Cerebellar nuclear complex (tissue), 1 donor: ENCODE results near the gene PRKD2.

Experiments used
- DNase-seq, 2 experiments: peaks; one replicate each; lab custom pipeline; 2025; lab: John Stamatoyannopoulos, UW

The PRKD2 gene

DNA sequence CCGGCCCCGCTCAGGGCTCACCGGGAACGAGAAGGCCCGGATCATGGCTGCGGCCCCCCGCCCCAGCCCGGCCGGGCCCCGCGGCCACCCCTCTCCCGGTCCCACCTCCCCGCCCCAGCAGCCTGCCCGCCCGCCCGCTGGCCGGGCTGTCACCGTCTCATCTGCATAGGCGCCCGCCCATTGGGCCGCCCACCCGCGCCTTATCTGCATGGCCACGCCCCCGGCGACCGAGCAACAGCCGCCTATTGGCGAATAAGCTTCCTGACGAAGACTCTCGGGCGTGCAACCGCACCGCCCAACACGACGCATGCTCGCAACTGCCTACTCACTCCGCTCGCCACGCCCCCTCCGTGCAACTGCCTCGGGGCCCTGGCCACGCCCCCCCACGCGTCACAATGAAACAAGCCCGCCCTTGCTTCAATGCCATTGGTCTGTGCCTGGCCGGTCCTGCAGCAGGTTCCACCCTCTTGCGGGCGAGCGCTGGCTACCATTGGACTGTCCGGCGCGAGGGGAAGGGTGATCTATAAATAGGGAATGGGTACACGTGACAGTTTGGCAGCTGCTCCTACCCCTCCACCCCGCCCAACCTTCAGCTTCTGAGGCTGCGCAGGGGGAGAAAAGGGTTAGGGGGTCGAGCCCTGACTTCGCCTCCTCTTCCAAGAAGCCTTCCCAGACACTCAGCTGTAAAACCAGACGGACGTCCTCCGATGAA lies 55.7 kb downstream of the PRKD2 start, which contains the start of gene DACT3:
Gene DACT3, minus strand, starts transcription at position 163 of the 712 bp plus-strand sequence. Its CDS starts 118 bp downstream, at position 45.
- DNase-seq = peak; percentile 100

DNA sequence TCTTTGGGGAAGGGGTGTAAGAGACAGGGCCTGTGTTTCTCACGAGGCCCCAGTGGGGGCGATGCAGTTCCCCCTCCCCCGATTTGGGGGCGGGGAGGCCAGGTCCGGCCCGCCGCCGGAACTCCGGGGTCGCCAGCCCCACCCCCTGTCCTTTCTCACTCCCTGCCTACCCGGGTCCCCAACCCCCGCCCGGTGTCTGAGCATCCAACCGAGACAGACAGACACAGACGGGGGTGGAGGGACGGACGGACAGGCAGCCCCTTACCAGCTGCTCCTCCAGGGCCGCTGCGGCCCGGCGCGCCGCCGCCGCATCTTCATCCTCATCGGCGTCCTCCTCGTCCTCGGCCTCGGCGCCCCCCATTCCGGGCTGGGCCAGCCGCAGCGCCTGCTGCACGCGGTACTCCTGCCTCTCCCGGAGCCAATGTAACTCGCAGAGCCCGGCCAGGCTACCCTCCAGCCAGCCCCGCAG lies 56.3 kb downstream of the PRKD2 start:
- DNase-seq = no peak

DNA sequence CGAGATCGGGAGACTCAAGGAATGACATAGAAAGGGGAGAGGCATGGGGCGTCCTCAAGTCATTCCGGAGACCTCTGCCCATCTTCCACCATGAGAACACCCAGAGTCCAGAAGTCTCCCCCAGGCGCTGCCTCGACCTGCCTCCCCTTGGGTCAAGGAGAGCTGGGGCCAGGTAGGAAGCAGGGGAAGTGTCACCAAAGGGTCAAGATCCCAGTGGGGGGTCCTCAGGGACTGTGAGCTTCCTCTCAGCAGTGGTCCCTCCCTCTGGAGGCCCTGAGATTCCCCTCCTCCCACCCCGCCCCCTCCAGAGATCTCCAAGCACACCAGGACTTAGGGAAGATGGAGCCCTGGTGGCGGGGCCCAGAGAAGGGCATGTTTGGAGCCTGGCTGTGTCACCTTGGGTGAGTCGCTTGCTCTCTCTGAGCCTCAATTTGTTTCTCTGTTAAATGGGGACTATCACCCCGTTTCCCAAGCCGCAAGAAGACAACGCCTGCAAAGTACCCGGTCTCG lies 56.9 kb downstream of the PRKD2 start:
- no peak for DNase-seq

DNA sequence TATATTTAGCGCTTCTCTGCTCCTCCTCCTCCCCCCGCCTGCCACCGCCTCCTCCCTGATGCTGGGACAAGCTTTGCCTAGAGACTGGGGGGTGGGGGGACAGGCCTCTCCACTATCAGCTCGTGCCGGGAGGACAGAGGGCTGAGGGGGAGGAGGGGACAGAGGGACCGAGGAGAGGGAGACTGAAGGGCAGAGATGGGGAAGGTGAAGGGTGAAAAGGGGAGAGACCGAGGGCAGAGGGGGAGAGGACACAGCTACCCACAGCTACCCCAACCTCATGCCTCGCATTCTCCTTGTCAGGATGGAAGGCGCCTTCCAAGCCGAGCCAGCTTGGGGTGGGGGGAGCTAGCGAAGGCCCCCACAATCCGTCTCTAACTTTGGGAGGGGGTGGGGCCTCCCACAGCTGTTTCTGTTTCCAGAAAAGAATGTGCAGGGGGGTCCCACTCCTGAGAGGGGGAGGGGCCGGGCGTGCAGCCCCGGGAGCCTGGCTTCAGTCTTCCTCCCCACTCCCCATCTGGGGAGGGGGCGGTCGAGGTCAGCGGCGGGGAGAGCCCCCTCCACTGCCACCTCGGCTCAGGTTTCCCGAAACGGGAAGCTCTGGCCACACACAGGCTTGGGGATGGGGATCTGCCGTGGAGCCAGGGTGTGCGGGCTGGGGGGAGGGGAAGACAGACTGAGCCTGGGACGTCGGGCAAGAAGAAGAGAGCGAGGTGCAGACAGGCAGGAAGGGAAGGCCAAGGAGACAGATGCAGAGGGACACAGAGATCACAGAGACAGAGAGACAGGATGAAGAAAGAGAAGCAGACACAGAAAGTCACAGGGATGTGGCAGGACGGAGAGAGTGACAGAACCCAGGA lies 57.5 kb downstream of the PRKD2 start:
- DNase-seq = no peak

DNA sequence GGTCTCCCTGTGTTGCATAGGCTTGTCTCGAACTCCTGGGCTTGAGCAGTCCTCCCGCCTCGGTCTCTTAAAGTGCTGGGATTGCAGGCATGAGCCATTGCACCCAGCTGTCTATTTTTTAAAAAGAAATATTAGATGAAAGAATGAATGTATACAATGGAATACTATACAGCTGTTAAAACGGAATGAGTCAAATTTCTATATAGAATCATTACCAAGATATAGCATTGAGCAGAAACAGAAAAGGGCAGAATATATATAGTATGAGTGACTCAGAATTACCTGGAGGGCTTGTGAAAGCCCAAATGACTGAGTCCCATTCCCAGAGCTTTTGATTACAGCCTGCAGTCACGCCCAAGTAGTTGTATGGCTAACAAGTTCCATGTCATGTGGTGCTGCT lies 60.4 kb downstream of the PRKD2 start:
- DNase-seq = no peak

DNA sequence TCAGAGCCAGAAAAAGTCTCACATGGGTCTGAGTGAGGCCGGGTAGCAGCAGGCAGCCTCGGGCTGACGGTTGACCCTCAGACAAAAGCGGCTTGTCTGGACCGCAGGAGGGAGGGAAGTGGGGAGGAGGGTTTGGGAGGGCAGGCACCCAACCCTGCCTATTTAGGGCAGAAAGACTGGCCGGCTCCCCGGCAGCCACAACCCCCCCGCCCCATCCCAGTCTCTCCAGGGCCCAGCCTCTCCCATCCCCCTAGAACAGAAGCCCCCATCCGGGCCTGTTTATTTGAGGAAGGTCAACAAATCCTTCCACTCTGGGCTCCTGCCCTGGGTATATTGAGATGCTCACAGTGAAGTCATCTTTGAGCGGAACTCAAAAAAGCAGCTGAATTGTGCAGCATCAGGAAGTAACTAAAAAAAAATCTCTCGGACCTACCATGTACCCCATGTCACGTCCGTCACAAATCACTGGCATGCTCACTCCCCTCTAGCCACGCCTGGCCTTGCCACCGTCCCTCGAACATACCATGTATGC lies 62.2 kb downstream of the PRKD2 start:
- DNase-seq = no peak

DNA sequence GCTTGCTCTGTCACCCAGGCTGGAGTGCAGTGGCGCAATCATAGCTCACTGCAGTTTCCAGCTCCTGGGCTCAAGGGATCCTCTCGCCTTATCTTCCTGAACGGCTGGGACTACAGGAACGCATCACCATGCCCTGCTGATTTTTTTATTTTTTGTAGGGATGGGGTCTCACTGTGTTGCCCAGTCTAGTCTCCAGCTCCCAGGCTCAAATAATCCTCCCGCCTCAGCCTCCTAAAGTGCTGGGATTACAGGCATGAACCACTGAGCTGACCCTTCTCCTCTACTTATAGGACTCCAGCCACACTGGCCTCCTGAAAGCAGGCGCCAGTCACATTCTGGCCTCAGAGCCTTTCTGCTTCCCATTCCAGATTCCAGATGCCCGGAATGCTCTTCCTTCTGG lies 66.5 kb downstream of the PRKD2 start:
- DNase-seq = no peak

DNA sequence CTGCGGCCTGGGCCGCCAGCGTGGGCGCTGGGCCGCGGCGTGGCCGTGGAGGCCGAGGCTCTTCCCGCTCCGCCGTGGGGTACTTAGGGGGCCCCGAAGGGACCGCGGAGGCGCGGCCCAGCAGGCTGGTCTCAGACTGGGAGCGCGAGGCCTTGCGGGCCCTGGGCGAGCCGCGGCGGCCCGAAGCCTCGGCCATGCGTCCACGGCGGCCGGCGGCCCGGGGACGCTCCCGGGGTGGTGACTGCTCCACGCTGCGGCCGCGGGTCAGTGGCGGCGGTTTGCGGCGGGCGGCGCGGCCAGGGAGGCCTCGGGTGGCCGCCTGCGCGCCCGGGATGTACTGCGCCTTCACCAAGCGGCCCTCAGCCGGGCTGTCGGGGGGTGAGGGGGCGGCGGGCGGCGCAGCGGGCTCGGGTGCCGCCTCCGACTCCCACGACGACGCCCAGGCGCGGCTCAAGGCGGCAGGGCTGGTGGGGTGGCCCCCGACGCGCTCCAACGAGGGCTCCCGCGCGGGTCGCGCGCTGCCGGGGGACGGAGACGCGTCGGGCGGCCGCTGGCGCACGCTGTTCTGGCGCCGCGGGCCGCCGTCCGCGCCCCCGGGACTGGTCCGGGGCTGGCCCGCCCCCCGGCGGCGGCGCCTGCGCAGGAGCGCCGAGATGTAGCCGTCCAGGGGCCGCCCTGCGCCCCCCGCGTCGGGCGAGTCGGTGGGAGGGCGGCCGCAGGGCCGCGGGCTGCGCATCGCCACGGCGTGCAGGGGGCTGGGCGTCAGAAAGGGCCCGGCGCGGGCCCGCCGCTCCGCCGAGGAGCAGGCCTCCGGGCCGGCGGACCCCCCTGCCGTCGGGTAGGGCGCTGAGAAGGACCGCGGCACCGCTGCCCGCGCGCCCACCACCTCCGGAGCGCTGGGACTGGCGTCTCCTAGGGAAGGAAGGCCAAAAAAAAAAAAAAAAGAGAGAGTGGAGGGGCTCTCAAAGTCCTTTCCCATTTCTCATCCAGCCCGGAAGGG lies 67.7 kb downstream of the PRKD2 start:
- no peak for DNase-seq

DNA sequence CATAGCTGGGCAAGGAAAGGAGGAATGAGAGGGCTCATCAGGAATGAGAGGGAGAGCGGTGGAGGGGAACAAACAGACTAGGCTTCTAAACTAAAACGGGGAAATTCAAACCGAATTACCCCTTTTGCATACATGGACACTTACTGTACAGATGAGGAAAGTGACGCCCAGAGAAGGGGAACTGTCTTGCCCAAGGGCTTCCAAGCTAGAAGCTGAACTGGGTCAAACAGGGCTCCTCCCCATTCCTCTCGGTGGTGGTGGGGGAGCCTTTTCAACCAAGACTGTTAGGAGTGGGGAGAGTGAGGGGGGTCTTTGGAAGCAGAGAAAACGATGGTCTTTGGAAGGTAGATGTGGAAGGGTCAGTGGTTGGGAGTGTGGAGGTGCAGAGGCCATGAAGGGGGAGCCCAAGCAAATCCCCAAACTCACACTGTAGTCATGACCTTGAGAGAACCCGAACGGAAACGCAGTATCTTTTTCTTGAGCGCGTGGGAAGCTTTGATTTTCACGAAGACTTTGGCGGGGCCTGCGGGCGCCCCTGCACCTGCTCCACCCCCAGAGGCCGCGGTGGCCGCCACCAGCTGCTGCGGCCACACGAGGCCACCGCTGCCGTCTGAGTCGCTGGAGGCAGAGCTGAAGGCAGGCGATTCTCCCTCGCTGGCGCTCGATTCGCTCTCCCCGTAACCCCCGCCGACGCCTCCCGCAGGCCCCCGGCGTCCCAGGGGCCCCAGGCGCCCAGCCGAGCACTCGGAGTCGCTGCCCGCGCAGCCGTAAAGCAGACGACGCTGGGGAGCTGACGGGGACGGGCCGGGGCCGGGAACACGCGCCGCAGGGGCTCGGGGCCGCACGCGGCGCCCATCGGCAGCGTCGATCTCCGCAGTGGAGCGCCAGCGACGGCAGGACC lies 68.6 kb downstream of the PRKD2 start:
- DNase-seq = no peak

DNA sequence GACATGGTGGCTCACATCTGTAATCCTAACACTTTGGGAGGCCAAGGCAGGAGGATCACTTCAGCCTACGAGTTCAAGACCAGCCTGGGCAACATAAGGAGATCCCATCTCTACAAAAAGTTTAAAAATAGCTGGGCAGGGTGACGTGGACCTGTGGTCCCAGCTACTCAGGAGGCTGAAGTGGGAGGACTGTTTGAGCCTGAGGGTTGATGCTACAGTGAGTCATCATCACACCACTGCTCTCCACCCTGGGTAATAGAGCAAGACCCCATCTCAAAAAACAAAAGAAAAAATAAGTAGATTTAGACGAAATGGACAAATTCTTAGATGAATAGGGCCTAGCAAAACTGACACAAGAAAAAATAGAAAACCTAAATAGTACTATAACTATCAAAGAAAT lies 70.5 kb downstream of the PRKD2 start:
- DNase-seq = no peak

DNA sequence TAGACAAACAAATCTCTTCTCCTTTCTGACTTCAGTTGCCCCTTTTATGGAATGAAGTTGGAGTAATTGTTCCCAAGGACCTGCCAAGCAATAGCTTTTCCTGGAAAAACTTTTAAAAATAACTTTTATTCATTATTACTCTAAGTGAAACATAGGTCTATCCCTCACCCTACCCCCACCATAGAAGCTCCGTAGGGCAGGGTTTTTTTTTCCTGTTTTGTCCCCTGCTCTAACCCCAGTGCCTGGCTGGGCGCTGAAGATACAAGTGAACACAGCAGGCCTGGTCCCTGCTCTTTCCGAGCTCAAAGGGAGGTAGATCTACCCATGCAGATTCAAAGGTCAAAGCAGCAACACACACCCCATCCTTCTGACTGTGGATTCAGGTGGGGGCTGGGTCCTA lies 72.2 kb downstream of the PRKD2 start:
- no peak for DNase-seq

DNA sequence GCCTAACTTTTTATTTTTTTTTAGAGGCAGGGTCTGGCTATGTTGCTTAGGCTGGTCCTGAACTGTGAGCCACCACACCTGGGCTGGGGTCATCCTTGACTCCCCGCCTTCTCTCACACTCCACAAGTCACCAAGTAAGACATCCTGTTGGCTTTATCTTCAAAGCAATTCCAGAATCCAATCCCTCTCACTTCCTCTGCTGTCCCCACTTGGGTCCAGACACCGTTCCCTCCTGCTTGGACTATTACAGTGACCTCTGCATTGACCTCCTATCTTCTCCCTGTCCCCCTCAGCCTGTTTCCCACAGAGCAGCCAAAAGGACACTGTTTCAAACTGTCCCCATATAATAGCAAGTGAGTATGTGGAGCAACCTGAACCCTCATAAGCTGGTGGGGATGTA lies 76.3 kb downstream of the PRKD2 start:
- DNase-seq = no peak

DNA sequence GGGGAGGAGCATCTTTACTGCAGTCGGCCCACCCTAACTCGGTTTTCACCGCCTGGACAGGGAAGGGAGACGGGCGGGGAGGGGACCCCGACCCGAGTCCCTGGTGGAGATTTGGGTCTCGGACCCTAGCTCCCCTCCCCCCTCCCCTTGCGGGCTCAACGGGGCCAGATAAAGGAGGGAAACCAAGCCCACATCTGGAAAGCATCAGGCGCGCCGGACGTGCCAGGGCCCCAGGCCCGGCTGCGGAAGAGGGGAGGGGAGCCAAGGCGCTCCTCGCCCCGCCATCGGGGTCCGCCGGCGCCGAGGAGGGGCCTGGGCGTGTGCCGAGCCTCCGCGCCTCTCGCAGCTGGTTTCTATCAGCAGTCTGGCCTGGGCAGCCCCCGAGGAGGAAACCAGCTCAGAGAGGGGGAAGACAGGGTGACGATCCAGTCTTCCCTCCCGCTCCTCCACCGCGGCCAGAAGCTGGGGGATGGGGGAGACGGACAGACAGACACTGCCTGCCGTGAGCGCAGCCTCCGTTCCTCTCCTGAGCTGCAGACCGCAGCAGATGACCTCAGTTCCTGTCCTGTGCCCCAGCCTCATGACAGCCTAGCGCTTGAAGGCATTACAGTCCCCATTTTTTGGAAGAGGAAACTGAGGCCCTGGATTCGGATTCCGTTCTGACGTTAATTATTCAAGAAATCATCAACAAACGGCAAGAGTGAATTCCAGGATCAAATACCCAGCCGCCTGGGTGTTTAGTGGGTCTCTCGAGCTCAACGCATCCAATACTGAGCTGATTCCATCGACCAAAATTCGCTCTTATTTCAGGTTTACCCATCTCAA lies 77.3 kb downstream of the PRKD2 start:
- DNase-seq = no peak

DNA sequence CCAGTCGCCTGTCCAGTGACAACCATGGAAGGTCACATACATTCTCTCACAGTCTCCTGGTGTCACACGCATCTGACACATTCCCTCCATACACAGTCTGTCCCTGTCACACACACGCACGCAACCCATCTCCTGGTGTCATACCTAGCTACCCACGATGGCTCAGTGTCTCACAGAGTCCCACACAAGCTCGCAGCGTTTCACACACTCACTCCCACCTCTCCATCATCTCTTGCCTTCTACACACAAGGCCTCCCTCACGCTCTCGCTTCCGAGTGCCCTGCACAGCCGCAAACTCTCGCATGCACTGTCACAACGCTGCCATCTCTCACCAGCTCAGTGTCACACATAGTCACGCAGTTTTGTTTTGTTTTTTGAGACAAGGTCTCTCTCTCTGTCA lies 79.7 kb downstream of the PRKD2 start:
- DNase-seq = no peak

DNA sequence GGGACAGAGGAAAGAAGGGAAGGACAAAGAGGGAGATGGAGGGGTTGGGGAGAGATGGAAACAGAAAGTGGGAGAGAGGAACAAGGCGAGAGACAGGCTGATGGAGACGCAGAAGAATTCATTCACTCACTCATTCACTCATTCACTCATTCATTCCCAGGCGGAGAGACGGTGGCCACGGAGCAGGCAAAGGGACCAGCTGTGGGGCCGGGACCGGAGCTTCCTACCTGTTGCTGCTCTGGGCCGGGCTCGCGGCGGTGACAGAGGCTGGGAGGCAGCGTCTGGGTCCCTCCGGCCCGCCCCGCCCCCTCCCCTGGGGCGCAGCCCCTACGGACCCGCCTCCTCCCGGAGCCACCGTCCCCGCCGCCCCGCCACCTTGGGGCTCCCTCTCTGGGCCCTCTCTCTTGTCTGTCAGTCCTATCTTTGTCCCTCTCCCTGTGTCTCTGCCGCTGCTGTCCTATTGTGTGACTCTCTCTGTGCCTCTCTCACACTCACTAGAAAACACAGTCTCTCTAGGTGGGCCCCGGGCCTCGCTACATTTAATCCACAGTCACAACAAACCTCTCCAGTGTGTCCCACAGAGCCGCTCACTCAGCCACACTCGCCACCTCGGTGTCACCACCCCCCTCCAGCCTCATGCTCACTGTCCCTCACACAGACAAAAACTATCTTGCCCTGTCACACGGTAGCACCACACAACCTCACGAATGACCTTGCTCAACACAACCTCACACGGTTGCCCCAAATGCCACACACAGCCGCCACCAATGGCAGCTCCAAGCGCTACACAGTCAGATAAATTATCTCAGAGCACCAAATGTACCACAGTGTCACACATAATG lies 80.8 kb downstream of the PRKD2 start, which contains the start of gene GNG8:
Gene GNG8, minus strand, starts transcription at position 283 of the 842 bp plus-strand sequence. CDS start 1,520 bp downstream, outside the sequence.
- DNase-seq = no peak

DNA sequence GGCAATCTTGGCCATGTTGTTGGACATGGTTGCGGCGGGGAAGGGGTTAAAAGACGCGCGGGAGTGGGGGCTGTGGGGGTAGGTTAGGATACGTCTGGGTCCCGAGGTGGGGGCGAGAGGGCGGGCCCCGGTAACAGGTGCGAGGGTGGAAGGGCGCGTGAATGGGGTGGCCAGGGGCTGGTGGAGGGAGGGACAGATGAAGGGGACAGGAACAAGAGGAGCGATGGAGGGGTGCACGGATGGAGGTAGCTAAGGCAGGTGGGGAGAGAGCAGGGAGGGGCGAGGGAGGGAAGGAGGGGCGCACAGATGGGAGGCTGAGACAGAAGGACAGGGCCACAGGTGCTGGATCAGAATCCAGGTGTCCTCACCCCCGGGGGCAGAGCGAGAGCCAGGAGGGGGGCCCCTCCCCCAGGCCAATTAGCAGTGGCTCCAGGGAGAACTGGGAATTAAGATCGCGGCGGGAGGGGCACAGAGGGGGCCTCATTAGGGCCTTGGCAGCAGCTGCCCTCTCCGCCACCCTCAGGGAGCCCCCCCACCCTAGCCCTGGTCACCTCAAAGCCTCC lies 82.2 kb downstream of the PRKD2 start:
- DNase-seq = no peak

DNA sequence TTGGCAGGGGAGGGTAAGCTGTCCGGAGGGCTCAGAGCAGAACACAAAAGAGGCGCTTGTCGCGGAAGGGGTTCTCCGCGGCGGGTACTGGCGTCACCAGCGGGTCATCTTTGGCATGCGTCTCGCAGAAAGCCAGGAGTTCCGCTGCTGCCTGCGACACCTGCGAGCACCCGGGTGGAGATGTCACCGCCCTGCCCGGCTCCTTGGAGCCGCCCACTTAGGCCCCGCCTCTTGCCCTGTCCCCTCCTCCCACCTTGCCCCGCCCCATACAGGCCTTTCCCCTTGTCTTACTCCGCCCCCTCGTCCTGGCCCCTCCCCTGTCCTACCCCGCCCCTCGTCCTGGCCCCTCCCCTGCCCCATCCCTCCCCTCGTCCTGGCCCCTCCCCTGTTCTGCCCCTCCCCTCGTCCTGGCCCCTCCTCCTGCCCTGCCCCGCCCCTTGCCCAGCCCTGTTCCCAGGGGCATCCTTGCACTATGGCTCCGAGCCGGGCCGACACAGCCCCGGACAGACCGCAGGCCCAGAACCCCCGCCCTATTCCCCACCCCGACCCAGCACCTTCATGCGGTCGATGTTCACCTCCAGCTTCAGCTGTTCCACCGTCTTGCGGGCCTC lies 82.8 kb downstream of the PRKD2 start:
- no peak for DNase-seq

DNA sequence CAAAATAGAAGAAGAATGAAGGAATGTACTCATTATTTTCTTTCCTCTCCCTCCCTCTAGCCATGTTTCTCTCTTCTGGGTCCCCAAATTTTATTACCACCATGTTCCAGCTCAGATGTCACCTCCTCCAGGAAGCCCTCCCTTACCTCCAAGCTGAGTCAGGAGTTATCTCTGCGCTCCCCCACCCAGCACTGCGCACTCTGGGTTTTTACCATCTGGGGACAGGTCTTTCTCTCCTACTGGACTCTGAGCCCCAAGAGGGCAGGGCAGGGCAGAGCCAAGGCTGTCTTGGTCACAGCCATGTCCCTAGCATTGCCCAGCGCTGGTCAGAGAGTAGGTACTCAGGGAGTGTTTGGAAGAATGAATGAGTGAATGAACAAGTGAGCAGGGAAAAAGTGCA lies 83.8 kb downstream of the PRKD2 start:
- DNase-seq = no peak
